Liver (tissue), 9 donors: ENCODE data around the gene PLB1. TPM values are rescaled to one million over a fixed set of nuclear protein-coding genes. Genes with fewer than 3 reads are reported as not detected.

Source experiments
- DNase-seq: peaks from one replicate; pipeline ENCODE4 v3.0.0-alpha.2; 2017; ENCODE audit warnings: low spot score
- H3K27ac ChIP-seq, 2 donors: one replicate each; pipeline ENCODE4 v1.7.0; 2013; ENCODE audit warnings: inconsistent platforms in 2 of 2, low read length in 2 of 2, control low read depth in 1 of 2, low read depth in 1 of 2, mild to moderate bottlenecking in 1 of 2
- H3K27me3 ChIP-seq, 4 donors: one replicate each; pipeline versions ENCODE4 v1.6.1 to v1.7.0; 2013; ENCODE audit warnings: low read length in 3 of 4, inconsistent platforms in 1 of 4, mild to moderate bottlenecking in 1 of 4, moderate library complexity in 1 of 4; ENCODE audit not compliant: control insufficient read depth in 4 of 4, insufficient read depth in 4 of 4
- H3K36me3 ChIP-seq, 4 donors: one replicate each; pipeline versions ENCODE4 v1.6.1 to v1.7.0; 2013; ENCODE audit warnings: low read length in 3 of 4, mild to moderate bottlenecking in 3 of 4, low read depth in 1 of 4, moderate library complexity in 1 of 4; ENCODE audit not compliant: control insufficient read depth in 4 of 4, insufficient read depth in 3 of 4
- H3K4me1 ChIP-seq, 4 donors: one replicate each; pipeline versions ENCODE4 v1.6.1 to v1.7.0; 2013; ENCODE audit warnings: low read length in 3 of 4, mild to moderate bottlenecking in 3 of 4, moderate library complexity in 1 of 4; ENCODE audit not compliant: control insufficient read depth in 4 of 4, insufficient read depth in 4 of 4
- H3K4me3 ChIP-seq, 3 donors: one replicate each; pipeline versions ENCODE4 v1.6.1 to v1.7.0; 2013; ENCODE audit warnings: low read length in 3 of 3, control low read depth in 1 of 3, low read depth in 1 of 3, mild to moderate bottlenecking in 1 of 3
- H3K9ac ChIP-seq, 2 donors: one replicate each; pipeline ENCODE4 v1.7.0; 2013; ENCODE audit warnings: low read length in 2 of 2, mild to moderate bottlenecking in 2 of 2, moderate library complexity in 2 of 2, control low read depth in 1 of 2, low read depth in 1 of 2
- H3K9me3 ChIP-seq, 4 donors: one replicate each; pipeline versions ENCODE4 v1.6.1 to v1.7.0; 2013; ENCODE audit warnings: low read length in 3 of 4; ENCODE audit not compliant: control insufficient read depth in 4 of 4
- FOXA1 ChIP-seq: IDR thresholded peaks from 2 replicates; pipeline ENCODE4 v1.6.1; 2016; ENCODE audit warnings: antibody characterized with exemption
- FOXA2 ChIP-seq: IDR thresholded peaks from 2 replicates; pipeline ENCODE4 v1.6.1; 2016; ENCODE audit warnings: antibody characterized with exemption
- GABPA ChIP-seq, 2 donors: IDR thresholded peaks in 1 of 2; conservative IDR thresholded peaks in 1 of 2; 2 replicates each; pipeline ENCODE4 v1.6.1; 2016; ENCODE audit warnings: antibody characterized with exemption in 2 of 2, mild to moderate bottlenecking in 1 of 2, moderate library complexity in 1 of 2
- HNF4A ChIP-seq, 2 donors: conservative IDR thresholded peaks; 2 replicates each; pipeline ENCODE4 v1.6.1; 2016; ENCODE audit warnings: antibody characterized with exemption in 2 of 2, mild to moderate bottlenecking in 2 of 2
- JUND ChIP-seq, 2 donors: IDR thresholded peaks; 2 replicates each; pipeline ENCODE4 v1.6.1; 2016; ENCODE audit warnings: antibody characterized with exemption in 2 of 2
- NR2F2 ChIP-seq: IDR thresholded peaks from 2 replicates; pipeline ENCODE4 v1.6.1; 2016; ENCODE audit warnings: antibody characterized with exemption
- RXRA ChIP-seq, 2 donors: IDR thresholded peaks; 2 replicates each; pipeline ENCODE4 v1.6.1; 2017 to 2018; ENCODE audit warnings: antibody characterized with exemption in 2 of 2, mild to moderate bottlenecking in 1 of 2
- SP1 ChIP-seq: IDR thresholded peaks from 2 replicates; pipeline ENCODE4 v1.6.1; 2018; ENCODE audit warnings: antibody characterized with exemption, mild to moderate bottlenecking
- TAF1 ChIP-seq: conservative IDR thresholded peaks from 2 replicates; pipeline ENCODE4 v1.6.1; 2016; ENCODE audit warnings: antibody characterized with exemption, mild to moderate bottlenecking
- YY1 ChIP-seq: IDR thresholded peaks from 2 replicates; pipeline ENCODE4 v1.6.1; 2016; ENCODE audit warnings: antibody characterized with exemption, mild to moderate bottlenecking
- WGBS: extraction: QIAGEN DNeasy Blood & Tissue Kit; methylation state at CpG from one replicate; pipeline ENCODE4 v1.1.7; 2013; 5-methylcytosine and 5-hydroxymethylcytosine counted together
- polyA plus RNA-seq, 2 donors: library from polyadenylated mRNA; stranded (reverse) in 1 of 2; unstranded in 1 of 2; fragments of 200-250 nt in 1 of 2; fragments of >200 nt in 1 of 2; fragmentation: Nextera tagmentation in 1 of 2; extraction: Ambion mirVana in 1 of 2; gene quantifications; one replicate each; pipeline versions ENCODE4 v1.2.1 to v1.2.3, GENCODE V29; 2013 to 2015
- total RNA-seq, 2 donors: library from RNA; depleted of rRNA; stranded (reverse); fragments of >200 nt; gene quantifications; one replicate each; pipeline ENCODE4 v1.2.3, GENCODE V29; 2014
- TF ChIP-seq, protein P1 (sequence below): IDR thresholded peaks from 2 replicates; pipeline ENCODE4 v1.6.1; 2016; ENCODE audit warnings: antibody characterized with exemption
- TF ChIP-seq, protein P2 (sequence below): IDR thresholded peaks from 2 replicates; pipeline ENCODE4 v1.6.1; 2016; ENCODE audit warnings: antibody characterized with exemption
- TF ChIP-seq, protein P3 (sequence below): IDR thresholded peaks from 2 replicates; pipeline ENCODE4 v1.6.1; 2016; ENCODE audit warnings: antibody characterized with exemption, mild to moderate bottlenecking
- TF ChIP-seq, protein P4 (sequence below): fragments of 150-350 bp; IDR thresholded peaks from 2 replicates; pipeline ENCODE4 v1.5.1; 2017; ENCODE audit warnings: improper control_type of control experiment, low read depth, low read length; ENCODE audit not compliant: missing input control
- TF ChIP-seq, protein P5 (sequence below): IDR thresholded peaks from 2 replicates; pipeline ENCODE4 v1.6.1; 2016; ENCODE audit warnings: antibody characterized with exemption
- donor health status: healthy.
- donor health status: healthy.
- donor health status: healthy.
- donor health status: healthy.
- donor health status: healthy.

The PLB1 gene
- total and polyA plus RNA-seq, 4 donors, result 0.58 to 4.5 (median 1.6) TPM

DNA sequence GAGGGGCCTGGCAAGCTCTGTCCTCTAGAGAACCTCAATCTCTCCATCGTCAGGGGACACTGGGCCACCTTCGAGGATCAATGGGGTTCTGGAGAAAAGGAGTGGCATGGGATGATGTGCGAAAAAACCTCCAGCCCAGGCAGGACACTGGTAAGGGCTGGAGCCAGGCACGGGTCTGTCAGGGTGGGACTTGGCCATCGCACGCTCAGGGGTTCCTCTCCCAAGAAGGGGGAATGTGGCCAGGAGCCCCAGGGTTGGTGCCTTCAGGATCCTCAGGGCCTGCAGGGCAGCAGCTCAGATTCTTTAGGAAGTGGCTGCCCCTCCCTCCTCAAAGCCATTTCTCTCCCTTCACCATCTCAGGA, 46.8 kb upstream of the PLB1 start (continued):
- TF ChIP-seq, protein P1, sequence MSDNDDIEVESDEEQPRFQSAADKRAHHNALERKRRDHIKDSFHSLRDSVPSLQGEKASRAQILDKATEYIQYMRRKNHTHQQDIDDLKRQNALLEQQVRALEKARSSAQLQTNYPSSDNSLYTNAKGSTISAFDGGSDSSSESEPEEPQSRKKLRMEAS, result no peak
- no peak for TF ChIP-seq TAF1
- TF ChIP-seq, protein P2, sequence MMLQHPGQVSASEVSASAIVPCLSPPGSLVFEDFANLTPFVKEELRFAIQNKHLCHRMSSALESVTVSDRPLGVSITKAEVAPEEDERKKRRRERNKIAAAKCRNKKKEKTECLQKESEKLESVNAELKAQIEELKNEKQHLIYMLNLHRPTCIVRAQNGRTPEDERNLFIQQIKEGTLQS, result no peak

DNA sequence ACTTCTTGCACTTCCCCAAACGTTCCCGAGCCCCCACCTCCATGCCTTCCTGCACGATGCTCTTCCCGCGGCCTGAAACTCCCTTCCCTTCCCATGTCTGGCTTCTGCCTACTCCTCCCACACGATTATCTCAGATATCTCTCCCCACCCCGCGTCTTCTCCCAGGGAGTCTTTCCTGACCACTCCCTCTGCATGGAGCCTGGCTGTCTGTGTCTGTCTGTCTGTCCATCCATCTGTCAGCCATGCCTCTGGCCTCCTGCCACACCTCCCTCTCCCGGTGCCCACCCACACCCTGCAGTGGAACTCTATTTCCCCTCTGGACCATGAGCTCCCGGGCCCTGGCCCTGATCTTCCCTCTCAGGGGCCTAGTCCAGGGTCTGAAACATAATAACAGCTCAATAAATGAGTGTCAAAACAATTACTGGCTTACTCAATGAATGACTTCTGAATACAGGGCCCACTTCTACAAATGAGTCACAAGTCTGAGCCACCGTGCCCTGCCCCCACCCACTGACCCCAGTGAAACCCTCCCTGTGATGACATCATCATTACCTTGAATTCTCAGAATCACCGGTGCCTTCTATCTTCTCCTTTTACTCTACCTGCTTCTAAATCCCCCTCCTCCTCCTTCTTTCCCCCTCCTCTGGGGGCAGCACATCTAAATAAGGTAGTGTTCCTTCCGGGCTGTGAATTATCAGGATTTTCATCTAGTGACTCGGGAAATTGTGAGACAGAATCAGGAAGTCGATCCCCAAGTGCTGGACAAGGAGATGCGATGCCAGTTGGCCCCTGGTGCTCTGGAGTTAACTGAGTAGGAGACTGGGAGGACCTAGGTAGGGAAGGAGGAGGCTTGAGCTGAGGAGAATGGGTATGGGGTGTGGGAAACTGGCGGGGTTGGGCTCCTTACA, 46.1 kb upstream of the PLB1 start:
- DNase-seq, result no peak
- Histone ChIP-seq H3K4me3 (no peak overlapping the region), H3K36me3 (no peaks in the 10 kb centered on the region), H3K9ac (no peak overlapping the region), H3K27me3 (no peaks in the 10 kb centered on the region), H3K9me3 (no peaks in the 10 kb centered on the region), H3K4me1 (no peaks in the 10 kb centered on the region), H3K27ac (no peak overlapping the region)
- no peak for TF ChIP-seq SP1
- TF ChIP-seq NR2F2, result no peak
- TF ChIP-seq JUND (IDR thresholded peaks at IDR 0.05), result no peak
- no peak for TF ChIP-seq GABPA (IDR thresholded peaks at IDR 0.05 in 1 of 2, conservative IDR thresholded peaks at IDR 0.05 in 1 of 2)
- no peak for TF ChIP-seq HNF4A (conservative IDR thresholded peaks at IDR 0.05)
- TF ChIP-seq, protein P1, result no peak
- TF ChIP-seq, protein P3, sequence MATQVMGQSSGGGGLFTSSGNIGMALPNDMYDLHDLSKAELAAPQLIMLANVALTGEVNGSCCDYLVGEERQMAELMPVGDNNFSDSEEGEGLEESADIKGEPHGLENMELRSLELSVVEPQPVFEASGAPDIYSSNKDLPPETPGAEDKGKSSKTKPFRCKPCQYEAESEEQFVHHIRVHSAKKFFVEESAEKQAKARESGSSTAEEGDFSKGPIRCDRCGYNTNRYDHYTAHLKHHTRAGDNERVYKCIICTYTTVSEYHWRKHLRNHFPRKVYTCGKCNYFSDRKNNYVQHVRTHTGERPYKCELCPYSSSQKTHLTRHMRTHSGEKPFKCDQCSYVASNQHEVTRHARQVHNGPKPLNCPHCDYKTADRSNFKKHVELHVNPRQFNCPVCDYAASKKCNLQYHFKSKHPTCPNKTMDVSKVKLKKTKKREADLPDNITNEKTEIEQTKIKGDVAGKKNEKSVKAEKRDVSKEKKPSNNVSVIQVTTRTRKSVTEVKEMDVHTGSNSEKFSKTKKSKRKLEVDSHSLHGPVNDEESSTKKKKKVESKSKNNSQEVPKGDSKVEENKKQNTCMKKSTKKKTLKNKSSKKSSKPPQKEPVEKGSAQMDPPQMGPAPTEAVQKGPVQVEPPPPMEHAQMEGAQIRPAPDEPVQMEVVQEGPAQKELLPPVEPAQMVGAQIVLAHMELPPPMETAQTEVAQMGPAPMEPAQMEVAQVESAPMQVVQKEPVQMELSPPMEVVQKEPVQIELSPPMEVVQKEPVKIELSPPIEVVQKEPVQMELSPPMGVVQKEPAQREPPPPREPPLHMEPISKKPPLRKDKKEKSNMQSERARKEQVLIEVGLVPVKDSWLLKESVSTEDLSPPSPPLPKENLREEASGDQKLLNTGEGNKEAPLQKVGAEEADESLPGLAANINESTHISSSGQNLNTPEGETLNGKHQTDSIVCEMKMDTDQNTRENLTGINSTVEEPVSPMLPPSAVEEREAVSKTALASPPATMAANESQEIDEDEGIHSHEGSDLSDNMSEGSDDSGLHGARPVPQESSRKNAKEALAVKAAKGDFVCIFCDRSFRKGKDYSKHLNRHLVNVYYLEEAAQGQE, result no peak
- 74% methylated on average over 17 of the region's 17 CpGs for WGBS

DNA sequence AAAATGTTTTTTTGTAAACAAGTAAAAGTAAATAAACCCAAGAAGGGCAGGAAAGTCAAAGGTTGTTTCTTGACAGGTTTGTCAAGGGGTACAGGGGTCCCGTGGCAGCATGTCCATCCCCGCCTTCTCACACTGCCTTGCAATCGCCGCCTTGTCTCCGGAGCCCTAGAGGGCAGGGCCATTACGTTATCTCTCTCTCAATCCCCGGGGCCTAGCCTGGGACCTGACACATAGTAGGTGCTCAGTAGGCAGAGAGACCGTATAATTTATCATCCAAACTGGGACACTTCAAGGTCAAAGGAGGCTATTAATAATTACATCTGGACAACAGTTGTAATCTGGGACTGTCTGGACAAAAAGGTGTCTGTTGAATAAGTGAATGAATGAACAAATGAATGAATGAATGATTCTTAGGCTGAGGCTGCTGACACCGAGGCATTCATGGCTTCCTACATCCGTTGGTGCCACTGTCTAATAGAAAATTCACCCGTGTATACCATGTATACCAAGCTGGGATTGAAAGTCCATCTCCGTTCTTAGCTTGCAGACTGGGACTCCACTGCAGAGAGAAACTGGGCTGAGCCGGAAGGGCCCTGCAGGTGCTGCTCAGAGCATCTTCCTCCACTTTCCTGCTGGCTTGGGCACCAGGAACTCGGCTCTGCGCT, 44.8 kb upstream of the PLB1 start:
- Histone ChIP-seq H3K4me3 (no peak overlapping the region), H3K9me3 (no peaks in the 10 kb centered on the region), H3K27me3 (no peaks in the 10 kb centered on the region), H3K27ac (no peak overlapping the region), H3K9ac (no peak overlapping the region), H3K36me3 (no peaks in the 10 kb centered on the region), H3K4me1 (no peaks in the 10 kb centered on the region)
- no peak for DNase-seq
- WGBS, result 84% methylated on average over 15 of the region's 15 CpGs
- no peak for TF ChIP-seq HNF4A (conservative IDR thresholded peaks at IDR 0.05)
- TF ChIP-seq RXRA (IDR thresholded peaks at IDR 0.05), result no peak
- TF ChIP-seq, protein P1, result no peak
- no peak for TF ChIP-seq FOXA2
- TF ChIP-seq YY1, result no peak
- TF ChIP-seq FOXA1, result no peak
- TF ChIP-seq, protein P4, sequence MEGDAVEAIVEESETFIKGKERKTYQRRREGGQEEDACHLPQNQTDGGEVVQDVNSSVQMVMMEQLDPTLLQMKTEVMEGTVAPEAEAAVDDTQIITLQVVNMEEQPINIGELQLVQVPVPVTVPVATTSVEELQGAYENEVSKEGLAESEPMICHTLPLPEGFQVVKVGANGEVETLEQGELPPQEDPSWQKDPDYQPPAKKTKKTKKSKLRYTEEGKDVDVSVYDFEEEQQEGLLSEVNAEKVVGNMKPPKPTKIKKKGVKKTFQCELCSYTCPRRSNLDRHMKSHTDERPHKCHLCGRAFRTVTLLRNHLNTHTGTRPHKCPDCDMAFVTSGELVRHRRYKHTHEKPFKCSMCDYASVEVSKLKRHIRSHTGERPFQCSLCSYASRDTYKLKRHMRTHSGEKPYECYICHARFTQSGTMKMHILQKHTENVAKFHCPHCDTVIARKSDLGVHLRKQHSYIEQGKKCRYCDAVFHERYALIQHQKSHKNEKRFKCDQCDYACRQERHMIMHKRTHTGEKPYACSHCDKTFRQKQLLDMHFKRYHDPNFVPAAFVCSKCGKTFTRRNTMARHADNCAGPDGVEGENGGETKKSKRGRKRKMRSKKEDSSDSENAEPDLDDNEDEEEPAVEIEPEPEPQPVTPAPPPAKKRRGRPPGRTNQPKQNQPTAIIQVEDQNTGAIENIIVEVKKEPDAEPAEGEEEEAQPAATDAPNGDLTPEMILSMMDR, result no peak
- TF ChIP-seq NR2F2, result no peak
- TF ChIP-seq, protein P5, sequence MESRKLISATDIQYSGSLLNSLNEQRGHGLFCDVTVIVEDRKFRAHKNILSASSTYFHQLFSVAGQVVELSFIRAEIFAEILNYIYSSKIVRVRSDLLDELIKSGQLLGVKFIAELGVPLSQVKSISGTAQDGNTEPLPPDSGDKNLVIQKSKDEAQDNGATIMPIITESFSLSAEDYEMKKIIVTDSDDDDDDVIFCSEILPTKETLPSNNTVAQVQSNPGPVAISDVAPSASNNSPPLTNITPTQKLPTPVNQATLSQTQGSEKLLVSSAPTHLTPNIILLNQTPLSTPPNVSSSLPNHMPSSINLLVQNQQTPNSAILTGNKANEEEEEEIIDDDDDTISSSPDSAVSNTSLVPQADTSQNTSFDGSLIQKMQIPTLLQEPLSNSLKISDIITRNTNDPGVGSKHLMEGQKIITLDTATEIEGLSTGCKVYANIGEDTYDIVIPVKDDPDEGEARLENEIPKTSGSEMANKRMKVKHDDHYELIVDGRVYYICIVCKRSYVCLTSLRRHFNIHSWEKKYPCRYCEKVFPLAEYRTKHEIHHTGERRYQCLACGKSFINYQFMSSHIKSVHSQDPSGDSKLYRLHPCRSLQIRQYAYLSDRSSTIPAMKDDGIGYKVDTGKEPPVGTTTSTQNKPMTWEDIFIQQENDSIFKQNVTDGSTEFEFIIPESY, result no peak
- TF ChIP-seq, protein P3, result no peak
